HCT116 (cell line): ENCODE results near the gene CBX7. TPM values are rescaled to one million over a fixed set of nuclear protein-coding genes. Genes with fewer than 3 reads are reported as not detected.

Source experiments
- ATAC-seq: fragments of 200-7000 bp; cut with Tn5 transposase; 2 replicates; pipeline ENCODE4 v1.9.1; 2020; ENCODE audit warnings: mild to moderate bottlenecking, moderate library complexity
- BruUV-seq: library from RNA; stranded (reverse); fragments of 400-500 nt; replicated peaks from 2 replicates; lab custom pipeline; 2021; lab: Mats Ljungman, UMichigan
- CTCF ChIA-PET: fragments of 300-600 bp; sonication (Branson Sonifier 250); formaldehyde crosslinking; loops from one replicate; lab custom pipeline; 2021; ENCODE audit warnings: antibody characterized with exemption; lab: Charles Lee
- POLR2A ChIA-PET: fragments of 300-600, 350-600 bp; sonication (Branson Sonifier 250); formaldehyde crosslinking; loops from one replicate; lab custom pipeline; 2021; ENCODE audit warnings: antibody characterized with exemption; lab: Charles Lee
- RAD21 ChIA-PET, 2 experiments: fragments of 300-600 bp; sonication (Branson Sonifier 250); formaldehyde crosslinking; loops; one replicate each; lab custom pipeline; 2023; ENCODE audit warnings: low total read pairs in 2 of 2; ENCODE audit not compliant: uncharacterized antibody in 2 of 2, unreplicated experiment in 2 of 2, low non-redundant PET in 1 of 2; lab: Charles Lee
- DNase-seq: peaks from one replicate; pipeline ENCODE4 v3.0.0-alpha.2; 2010; ENCODE audit warnings: low read depth, low spot score
- H2AFZ ChIP-seq: fragments of 200-600 bp; shearing (Covaris generic), sonication (generic); 2 replicates; pipeline ENCODE4 v1.6.1; 2017; ENCODE audit warnings: low read depth, mixed run types, mixed read lengths, antibody characterized with exemption, low read length; ENCODE audit not compliant: poor library complexity, severe bottlenecking
- H3K27ac ChIP-seq: 2 replicates; pipeline ENCODE4 v1.5.1; 2012; ENCODE audit warnings: low read depth, low read length
- H3K27me3 ChIP-seq: fragments of 200-600 bp; sonication (generic); 2 replicates; pipeline ENCODE4 v1.6.1; 2016; ENCODE audit warnings: mixed run types, low read length, mixed read lengths; ENCODE audit not compliant: insufficient read depth
- H3K36me3 ChIP-seq, 2 experiments: fragments of 200-500 bp in 1 of 2; fragments of 200-600 bp in 1 of 2; sonication (Bioruptor generic) in 1 of 2; sonication (generic) in 1 of 2; 2 replicates each; pipeline versions ENCODE4 v1.5.1 to v1.6.1; 2014 to 2016; ENCODE audit warnings: low read length in 2 of 2, inconsistent platforms in 1 of 2, mixed read lengths in 1 of 2, mixed run types in 1 of 2; ENCODE audit not compliant: insufficient read depth in 2 of 2, control insufficient read depth in 1 of 2
- H3K4me1 ChIP-seq, 2 experiments: fragments of 200-600 bp in 1 of 2; sonication (generic) in 1 of 2; 2 replicates each; pipeline versions ENCODE4 v1.5.1 to v1.6.1; 2012 to 2017; ENCODE audit warnings: low read length in 2 of 2, inconsistent platforms in 1 of 2, mild to moderate bottlenecking in 1 of 2, mixed read lengths in 1 of 2, mixed run types in 1 of 2, moderate library complexity in 1 of 2; ENCODE audit not compliant: insufficient read depth in 2 of 2, control insufficient read depth in 1 of 2
- H3K4me2 ChIP-seq: fragments of 200-600 bp; sonication (generic); 2 replicates; pipeline ENCODE4 v1.6.1; 2017; ENCODE audit warnings: mixed run types, low read length, mixed read lengths
- H3K4me3 ChIP-seq, 2 experiments: fragments of 200-600 bp in 1 of 2; sonication (generic) in 1 of 2; replicated peaks in 1 of 2; 2 replicates each; pipeline ENCODE4 v1.5.1; 2011 to 2016; ENCODE audit warnings: low read length in 2 of 2, control low read depth in 1 of 2, low read depth in 1 of 2, mild to moderate bottlenecking in 1 of 2, mixed read lengths in 1 of 2, mixed run types in 1 of 2
- H3K79me2 ChIP-seq: fragments of 200-600 bp; sonication (generic); 2 replicates; pipeline ENCODE4 v1.6.1; 2017; ENCODE audit warnings: mild to moderate bottlenecking, mixed run types, low read length, moderate library complexity, mixed read lengths; ENCODE audit not compliant: insufficient read depth
- H3K9ac ChIP-seq: fragments of 200-600 bp; sonication (generic); 2 replicates; pipeline ENCODE4 v1.6.1; 2016; ENCODE audit warnings: low read length, mixed read lengths
- H3K9me2 ChIP-seq: fragments of 200-600 bp; sonication (generic), shearing (Covaris generic); 2 replicates; pipeline ENCODE4 v1.6.1; 2017; ENCODE audit warnings: mixed run types, mild to moderate bottlenecking, moderate library complexity; ENCODE audit not compliant: insufficient read depth
- H3K9me3 ChIP-seq, 2 experiments: fragments of 200-500 bp in 1 of 2; fragments of 200-600 bp in 1 of 2; sonication (Bioruptor generic) in 1 of 2; sonication (generic) in 1 of 2; 2 replicates each; pipeline ENCODE4 v1.6.1; 2014 to 2017; ENCODE audit warnings: low read length in 2 of 2, mixed read lengths in 2 of 2, inconsistent platforms in 1 of 2, low read depth in 1 of 2, mild to moderate bottlenecking in 1 of 2, mixed run types in 1 of 2, moderate library complexity in 1 of 2; ENCODE audit not compliant: control insufficient read depth in 1 of 2, insufficient read depth in 1 of 2
- H4K20me1 ChIP-seq: fragments of 200-600 bp; sonication (generic), shearing (Covaris generic); 2 replicates; pipeline ENCODE4 v1.6.1; 2017; ENCODE audit warnings: mixed run types, mild to moderate bottlenecking, moderate library complexity; ENCODE audit not compliant: insufficient read depth
- ATF3 ChIP-seq: IDR thresholded peaks from 2 replicates; pipeline ENCODE4 v1.6.1; 2012
- CEBPB ChIP-seq: IDR thresholded peaks from 2 replicates; pipeline ENCODE4 v1.6.1; 2012; ENCODE audit warnings: low read depth
- CTCF ChIP-seq, 3 experiments: fragments of 200-600 bp in 1 of 3; sonication (generic) in 1 of 3; IDR thresholded peaks in 2 of 3; conservative IDR thresholded peaks in 1 of 3; 2 replicates each; pipeline ENCODE4 v1.5.1; 2012 to 2017; ENCODE audit warnings: low read depth in 2 of 3, low read length in 2 of 3, antibody characterized with exemption in 1 of 3, borderline replicate concordance in 1 of 3, control low read depth in 1 of 3, mild to moderate bottlenecking in 1 of 3, mixed read lengths in 1 of 3, mixed run types in 1 of 3, moderate library complexity in 1 of 3; ENCODE audit not compliant: insufficient read depth in 1 of 3
- EGR1 ChIP-seq: IDR thresholded peaks from 2 replicates; pipeline ENCODE4 v1.6.1; 2012; ENCODE audit warnings: low read depth
- ELF1 ChIP-seq: IDR thresholded peaks from 2 replicates; pipeline ENCODE4 v1.6.1; 2012; ENCODE audit warnings: low read depth, borderline replicate concordance
- EZH2phosphoT487 ChIP-seq: fragments of 200-600 bp; IDR thresholded peaks from 2 replicates; pipeline ENCODE4 v1.6.1; 2018; ENCODE audit warnings: antibody characterized with exemption, borderline replicate concordance
- FOSL1 ChIP-seq: IDR thresholded peaks from 2 replicates; pipeline ENCODE4 v1.6.1; 2012; ENCODE audit warnings: low read depth
- JUND ChIP-seq: IDR thresholded peaks from 2 replicates; pipeline ENCODE4 v1.6.1; 2012
- POLR2A ChIP-seq: IDR thresholded peaks from 2 replicates; pipeline ENCODE4 v1.7.0; 2011; ENCODE audit warnings: borderline replicate concordance; ENCODE audit not compliant: insufficient read depth, insufficient read length; ENCODE audit errors: extremely low read depth
- RAD21 ChIP-seq: IDR thresholded peaks from 2 replicates; pipeline ENCODE4 v1.6.1; 2012; ENCODE audit warnings: low read depth, mild to moderate bottlenecking
- SP1 ChIP-seq: IDR thresholded peaks from 2 replicates; pipeline ENCODE4 v1.6.1; 2012; ENCODE audit warnings: low read depth
- YY1 ChIP-seq: IDR thresholded peaks from 2 replicates; pipeline ENCODE4 v1.6.1; 2011; ENCODE audit warnings: low read length, low read depth, moderate library complexity, mild to moderate bottlenecking; ENCODE audit not compliant: insufficient replicate concordance; ENCODE audit errors: extremely low read depth
- intact Hi-C: fragments of 100-400 bp; cut with micrococcal nuclease; formaldehyde crosslinking; loops from 2 replicates; pipeline ENCODE4 v1.10.0; 2022
- total RNA-seq: library from RNA; stranded (reverse); gene quantifications from one replicate; pipeline ENCODE4 v1.2.1, GENCODE V29; 2021; ENCODE audit not compliant: unreplicated experiment
- TF ChIP-seq, protein P1 (sequence below): IDR thresholded peaks from 2 replicates; pipeline ENCODE4 v1.6.1; 2012
- TF ChIP-seq, protein P2 (sequence below): IDR thresholded peaks from 2 replicates; pipeline ENCODE4 v1.6.1; 2012; ENCODE audit warnings: low read depth

Gene CBX7
- total RNA-seq, 1 experiment from 2014 or later, result 20.1 TPM

- Histone ChIP-seq H3K27me3 (no peaks in the 10 kb centered on the region), H3K4me3 (no peak overlapping the region), H3K36me3 (no peaks in the 10 kb centered on the region), H3K9me3 (no peaks in the 10 kb centered on the region), H3K4me2 (no peak overlapping the region), H3K27ac (no peak overlapping the region), H2AFZ (no peak overlapping the region), H3K9ac (no peak overlapping the region), H3K4me1 (no peaks in the 10 kb centered on the region; a peak in 1 of 4 replicates), H4K20me1 (no peaks in the 10 kb centered on the region), H3K9me2 (no peaks in the 10 kb centered on the region), H3K79me2 (no peaks in the 10 kb centered on the region)
- RAD21 ChIA-PET, result no interaction called here
- BruUV-seq, result TSS peak; percentile 34
- TF ChIP-seq, protein P1, sequence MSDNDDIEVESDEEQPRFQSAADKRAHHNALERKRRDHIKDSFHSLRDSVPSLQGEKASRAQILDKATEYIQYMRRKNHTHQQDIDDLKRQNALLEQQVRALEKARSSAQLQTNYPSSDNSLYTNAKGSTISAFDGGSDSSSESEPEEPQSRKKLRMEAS, result no peak
- TF ChIP-seq POLR2A (no peak), CEBPB (no peak), ATF3 (no peak), RAD21 (no peak), CTCF (IDR thresholded peaks at IDR 0.05 in 2 of 3, conservative IDR thresholded peaks at IDR 0.05 in 1 of 3; ENCODE audit: borderline replicate concordance in 1 of 3, insufficient read depth in 1 of 3, low read depth in 2 of 3, low read length in 2 of 3) (no peak), FOSL1 (no peak), ELF1 (no peak), YY1 (no peak), EGR1 (no peak), SP1 (no peak), JUND (no peak), EZH2phosphoT487 (no peak)
- TF ChIP-seq, protein P2, sequence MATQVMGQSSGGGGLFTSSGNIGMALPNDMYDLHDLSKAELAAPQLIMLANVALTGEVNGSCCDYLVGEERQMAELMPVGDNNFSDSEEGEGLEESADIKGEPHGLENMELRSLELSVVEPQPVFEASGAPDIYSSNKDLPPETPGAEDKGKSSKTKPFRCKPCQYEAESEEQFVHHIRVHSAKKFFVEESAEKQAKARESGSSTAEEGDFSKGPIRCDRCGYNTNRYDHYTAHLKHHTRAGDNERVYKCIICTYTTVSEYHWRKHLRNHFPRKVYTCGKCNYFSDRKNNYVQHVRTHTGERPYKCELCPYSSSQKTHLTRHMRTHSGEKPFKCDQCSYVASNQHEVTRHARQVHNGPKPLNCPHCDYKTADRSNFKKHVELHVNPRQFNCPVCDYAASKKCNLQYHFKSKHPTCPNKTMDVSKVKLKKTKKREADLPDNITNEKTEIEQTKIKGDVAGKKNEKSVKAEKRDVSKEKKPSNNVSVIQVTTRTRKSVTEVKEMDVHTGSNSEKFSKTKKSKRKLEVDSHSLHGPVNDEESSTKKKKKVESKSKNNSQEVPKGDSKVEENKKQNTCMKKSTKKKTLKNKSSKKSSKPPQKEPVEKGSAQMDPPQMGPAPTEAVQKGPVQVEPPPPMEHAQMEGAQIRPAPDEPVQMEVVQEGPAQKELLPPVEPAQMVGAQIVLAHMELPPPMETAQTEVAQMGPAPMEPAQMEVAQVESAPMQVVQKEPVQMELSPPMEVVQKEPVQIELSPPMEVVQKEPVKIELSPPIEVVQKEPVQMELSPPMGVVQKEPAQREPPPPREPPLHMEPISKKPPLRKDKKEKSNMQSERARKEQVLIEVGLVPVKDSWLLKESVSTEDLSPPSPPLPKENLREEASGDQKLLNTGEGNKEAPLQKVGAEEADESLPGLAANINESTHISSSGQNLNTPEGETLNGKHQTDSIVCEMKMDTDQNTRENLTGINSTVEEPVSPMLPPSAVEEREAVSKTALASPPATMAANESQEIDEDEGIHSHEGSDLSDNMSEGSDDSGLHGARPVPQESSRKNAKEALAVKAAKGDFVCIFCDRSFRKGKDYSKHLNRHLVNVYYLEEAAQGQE, result no peak
- intact Hi-C loops, result no loop called here
- no peak for ATAC-seq
- DNase-seq, result no peak
- POLR2A ChIA-PET, result no interaction called here
- CTCF ChIA-PET, result interaction anchor here (0.8 to 2.0 kb wide), 2 partner anchors 10 to 261 kb away, joined by 3 to 6 read pairs; no protein-coding TSS in a partner anchor
These were observed 21.3 kb downstream of the CBX7 start for GRCh38 chr22:39130892-39131855.
